ENCODE data around the gene ACSM2B.
"Not testable (repeated sequence)": the region's sequence is repeated elsewhere in the genome, so short reads cannot be mapped to it uniquely, and the experiment has no call there.

The ACSM2B gene

GRCh38 chr16:20598832-20599469, 22.8 kb upstream of the ACSM2B start:
- no peaks in the 10 kb centered on the region for H3K9me2 ChIP-seq (replicated peaks; ENCODE audit: control insufficient read depth, low read length)
- no peaks in the 10 kb centered on the region for H3K79me2 ChIP-seq (ENCODE audit: control insufficient read depth, low read length)
- H3K27ac ChIP-seq (ENCODE audit: low read depth, low read length) = no peak overlapping the region
- TF ChIP-seq CTCF (IDR thresholded peaks at IDR 0.05; ENCODE audit: low read depth, low read length, poor library complexity, severe bottlenecking) (no peak), EZH2phosphoT487 (IDR thresholded peaks at IDR 0.05; ENCODE audit: borderline replicate concordance, low read length) (no peak)
- no peak overlapping the region for H3K4me3 ChIP-seq (ENCODE audit: low read length)
- H3K4me2 ChIP-seq (ENCODE audit: low read length) = no peak overlapping the region
- H3F3A ChIP-seq (ENCODE audit: control insufficient read depth, insufficient read depth) = no peaks in the 10 kb centered on the region
- H4K20me1 ChIP-seq (ENCODE audit: control insufficient read depth, insufficient read depth, low read depth, low read length) = no peaks in the 10 kb centered on the region
- H3K27me3 ChIP-seq (ENCODE audit: control insufficient read depth, low read length) = no peaks in the 10 kb centered on the region
- no peaks in the 10 kb centered on the region for H3K36me3 ChIP-seq (ENCODE audit: control insufficient read depth, low read length)
- H3K4me1 ChIP-seq (ENCODE audit: control insufficient read depth, low read length) = no peaks in the 10 kb centered on the region
- no peaks in the 10 kb centered on the region for H3K9me3 ChIP-seq (ENCODE audit: control insufficient read depth, insufficient read depth, low read length)

- H3K27ac ChIP-seq (ENCODE audit: low read depth, low read length); H3K4me1 ChIP-seq (ENCODE audit: control insufficient read depth, low read length); H3K4me3 ChIP-seq (ENCODE audit: low read length); H3K9me2 ChIP-seq (replicated peaks; ENCODE audit: control insufficient read depth, low read length); H3K4me2 ChIP-seq (ENCODE audit: low read length); H3K79me2 ChIP-seq (ENCODE audit: control insufficient read depth, low read length); H3K36me3 ChIP-seq (ENCODE audit: control insufficient read depth, low read length); H3F3A ChIP-seq (ENCODE audit: control insufficient read depth, insufficient read depth); H4K20me1 ChIP-seq (ENCODE audit: control insufficient read depth, insufficient read depth, low read depth, low read length); H3K9me3 ChIP-seq (ENCODE audit: control insufficient read depth, insufficient read depth, low read length); H3K27me3 ChIP-seq (ENCODE audit: control insufficient read depth, low read length): not testable (repeated sequence)
These were observed 19.5 kb upstream of the ACSM2B start for GRCh38 chr16:20595694-20596093.

GRCh38 chr16:20595068-20595467, 18.9 kb upstream of the ACSM2B start:
- not testable (repeated sequence) for H3K79me2 ChIP-seq (ENCODE audit: control insufficient read depth, low read length); H3K4me1 ChIP-seq (ENCODE audit: control insufficient read depth, low read length); H3K27ac ChIP-seq (ENCODE audit: low read depth, low read length); H3F3A ChIP-seq (ENCODE audit: control insufficient read depth, insufficient read depth); H3K36me3 ChIP-seq (ENCODE audit: control insufficient read depth, low read length); H3K4me3 ChIP-seq (ENCODE audit: low read length); H4K20me1 ChIP-seq (ENCODE audit: control insufficient read depth, insufficient read depth, low read depth, low read length); H3K9me2 ChIP-seq (replicated peaks; ENCODE audit: control insufficient read depth, low read length); H3K9me3 ChIP-seq (ENCODE audit: control insufficient read depth, insufficient read depth, low read length); H3K27me3 ChIP-seq (ENCODE audit: control insufficient read depth, low read length); H3K4me2 ChIP-seq (ENCODE audit: low read length)

GRCh38 chr16:20592780-20593179, 16.6 kb upstream of the ACSM2B start:
- H3K4me2 ChIP-seq (ENCODE audit: low read length); H4K20me1 ChIP-seq (ENCODE audit: control insufficient read depth, insufficient read depth, low read depth, low read length); H3K9me2 ChIP-seq (replicated peaks; ENCODE audit: control insufficient read depth, low read length); H3F3A ChIP-seq (ENCODE audit: control insufficient read depth, insufficient read depth); H3K27ac ChIP-seq (ENCODE audit: low read depth, low read length); H3K36me3 ChIP-seq (ENCODE audit: control insufficient read depth, low read length); H3K27me3 ChIP-seq (ENCODE audit: control insufficient read depth, low read length); H3K79me2 ChIP-seq (ENCODE audit: control insufficient read depth, low read length); H3K4me1 ChIP-seq (ENCODE audit: control insufficient read depth, low read length); H3K9me3 ChIP-seq (ENCODE audit: control insufficient read depth, insufficient read depth, low read length); H3K4me3 ChIP-seq (ENCODE audit: low read length): not testable (repeated sequence)

- H3K27me3 ChIP-seq (ENCODE audit: control insufficient read depth, low read length); H4K20me1 ChIP-seq (ENCODE audit: control insufficient read depth, insufficient read depth, low read depth, low read length); H3K4me1 ChIP-seq (ENCODE audit: control insufficient read depth, low read length): not testable (repeated sequence)
These were observed 13.3 kb upstream of the ACSM2B start for GRCh38 chr16:20589486-20589885.

GRCh38 chr16:20587645-20588074, 11.5 kb upstream of the ACSM2B start:
- H3K27me3 ChIP-seq (ENCODE audit: control insufficient read depth, low read length); H3F3A ChIP-seq (ENCODE audit: control insufficient read depth, insufficient read depth); H4K20me1 ChIP-seq (ENCODE audit: control insufficient read depth, insufficient read depth, low read depth, low read length); H3K9me2 ChIP-seq (replicated peaks; ENCODE audit: control insufficient read depth, low read length); H3K79me2 ChIP-seq (ENCODE audit: control insufficient read depth, low read length); H3K9me3 ChIP-seq (ENCODE audit: control insufficient read depth, insufficient read depth, low read length); H3K27ac ChIP-seq (ENCODE audit: low read depth, low read length); H3K36me3 ChIP-seq (ENCODE audit: control insufficient read depth, low read length); H3K4me3 ChIP-seq (ENCODE audit: low read length); H3K4me2 ChIP-seq (ENCODE audit: low read length); H3K4me1 ChIP-seq (ENCODE audit: control insufficient read depth, low read length): not testable (repeated sequence)

More at GRCh38 chr16:20589486-20589885, 13.3 kb upstream of the ACSM2B start:
- H3K4me2 ChIP-seq (ENCODE audit: low read length); H3F3A ChIP-seq (ENCODE audit: control insufficient read depth, insufficient read depth); H3K9me2 ChIP-seq (replicated peaks; ENCODE audit: control insufficient read depth, low read length); H3K79me2 ChIP-seq (ENCODE audit: control insufficient read depth, low read length); H3K36me3 ChIP-seq (ENCODE audit: control insufficient read depth, low read length); H3K4me3 ChIP-seq (ENCODE audit: low read length); H3K27ac ChIP-seq (ENCODE audit: low read depth, low read length); H3K9me3 ChIP-seq (ENCODE audit: control insufficient read depth, insufficient read depth, low read length): not testable (repeated sequence)

GRCh38 chr16:20586716-20587115, 10.5 kb upstream of the ACSM2B start:
- not testable (repeated sequence) for H3F3A ChIP-seq (ENCODE audit: control insufficient read depth, insufficient read depth); H3K9me3 ChIP-seq (ENCODE audit: control insufficient read depth, insufficient read depth, low read length); H3K9me2 ChIP-seq (replicated peaks; ENCODE audit: control insufficient read depth, low read length); H3K27me3 ChIP-seq (ENCODE audit: control insufficient read depth, low read length); H3K27ac ChIP-seq (ENCODE audit: low read depth, low read length); H3K79me2 ChIP-seq (ENCODE audit: control insufficient read depth, low read length); H4K20me1 ChIP-seq (ENCODE audit: control insufficient read depth, insufficient read depth, low read depth, low read length); H3K36me3 ChIP-seq (ENCODE audit: control insufficient read depth, low read length); H3K4me2 ChIP-seq (ENCODE audit: low read length); H3K4me1 ChIP-seq (ENCODE audit: control insufficient read depth, low read length); H3K4me3 ChIP-seq (ENCODE audit: low read length)
